Stimulated activated CD4-positive, alpha-beta T cell treated with anti-CD3 and anti-CD28 coated beads, Interleukin-4, amount 100 ng/mL, for 1 hour (primary cell): Measurements from ENCODE around the gene TNS2.

Source experiments
- DNase-seq: peaks from one replicate; pipeline ENCODE4 v3.0.0-alpha.2; 2020

The TNS2 gene

GRCh38 chr12:53042607-53043454 lies 7.0 kb upstream of the TNS2 start:
- DNase-seq = no peak

- DNase-seq = no peak
Measured at GRCh38 chr12:53044052-53044581, 5.7 kb upstream of the TNS2 start.

- DNase-seq = no peak
Measured at GRCh38 chr12:53044896-53045695, 4.8 kb upstream of the TNS2 start.

- DNase-seq = no peak
Measured at GRCh38 chr12:53045696-53046045, 4.2 kb upstream of the TNS2 start.

GRCh38 chr12:53046655-53047220 lies 3.1 kb upstream of the TNS2 start:
- DNase-seq = peak; percentile 37

- peak; percentile 70 for DNase-seq
Measured at GRCh38 chr12:53047221-53048032, 2.4 kb upstream of the TNS2 start.

GRCh38 chr12:53048033-53048779 lies 1.7 kb upstream of the TNS2 start:
- DNase-seq = no peak

- DNase-seq = no peak
Measured at GRCh38 chr12:53048780-53049401, 974 bp upstream of the TNS2 start.

GRCh38 chr12:53050426-53051057 lies 677 bp downstream of the TNS2 start:
- DNase-seq = no peak

GRCh38 chr12:53051058-53051880 lies 1.4 kb downstream of the TNS2 start:
- no peak for DNase-seq

GRCh38 chr12:53051881-53052412 lies 2.1 kb downstream of the TNS2 start:
- no peak for DNase-seq

- no peak for DNase-seq
Measured at GRCh38 chr12:53052419-53053217, 2.8 kb downstream of the TNS2 start.

- DNase-seq = peak; percentile 53
Measured at GRCh38 chr12:53053218-53054111, 3.6 kb downstream of the TNS2 start.

GRCh38 chr12:53054112-53054878 lies 4.4 kb downstream of the TNS2 start:
- DNase-seq = peak; percentile 92

GRCh38 chr12:53055471-53056266 lies 5.8 kb downstream of the TNS2 start:
- DNase-seq = no peak

GRCh38 chr12:53056296-53056695 lies 6.4 kb downstream of the TNS2 start:
- no peak for DNase-seq
